Skeletal muscle satellite cell (primary cell): ENCODE results near the gene FAM78B.

Experiments
- H3K27me3 ChIP-seq: 2 replicates; pipeline ENCODE4 v1.7.0; 2013; ENCODE audit warnings: low read length; ENCODE audit not compliant: control insufficient read depth, insufficient read depth
- H3K36me3 ChIP-seq: 2 replicates; pipeline ENCODE4 v1.7.0; 2013; ENCODE audit warnings: mild to moderate bottlenecking, control low read depth, low read length; ENCODE audit not compliant: insufficient read depth
- H3K4me1 ChIP-seq: 2 replicates; pipeline ENCODE4 v1.7.0; 2013; ENCODE audit warnings: low read length; ENCODE audit not compliant: control insufficient read depth, insufficient read depth
- H3K4me2 ChIP-seq: 2 replicates; pipeline ENCODE4 v1.7.0; 2013; ENCODE audit warnings: mild to moderate bottlenecking, low read length
- H3K4me3 ChIP-seq: 2 replicates; pipeline ENCODE4 v1.7.0; 2013; ENCODE audit warnings: low read length
- H3K9ac ChIP-seq: 2 replicates; pipeline ENCODE4 v1.7.0; 2013; ENCODE audit warnings: mild to moderate bottlenecking, low read depth, low read length, moderate library complexity
- H3K9me3 ChIP-seq: replicated peaks from 2 replicates; pipeline ENCODE4 v1.7.0; 2013; ENCODE audit warnings: mild to moderate bottlenecking, control low read depth, low read length

Gene FAM78B

DNA sequence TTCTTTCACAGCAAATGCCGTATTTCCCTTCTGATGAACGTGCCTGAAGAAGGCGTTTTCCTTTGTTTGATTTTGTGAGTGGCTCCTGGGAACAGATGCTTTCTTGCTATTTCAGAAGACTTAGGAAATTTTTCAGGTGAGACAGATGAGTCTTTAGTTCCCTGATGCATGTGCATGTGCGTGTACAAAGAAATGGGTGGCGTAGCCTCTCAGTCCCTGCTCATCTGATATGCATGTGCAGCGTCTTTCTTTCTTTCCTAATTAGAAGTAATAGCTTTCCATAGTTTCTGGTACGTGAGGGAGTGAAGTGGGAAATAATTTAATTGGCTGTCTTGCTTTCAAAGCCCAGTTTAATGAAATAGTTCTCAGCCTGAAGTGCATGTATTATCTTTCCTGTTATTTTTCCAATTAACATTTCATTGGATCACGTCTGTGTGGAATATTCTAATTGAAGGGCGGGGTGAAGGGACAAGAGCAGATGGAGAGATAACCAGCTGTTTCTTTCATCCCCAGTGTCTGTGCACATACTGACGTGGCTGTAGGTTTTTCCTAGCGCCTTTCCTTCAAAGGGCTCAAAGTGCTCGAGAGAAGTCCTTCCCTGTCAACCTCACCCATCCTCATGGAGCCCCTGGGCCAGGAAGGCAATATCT, 104.3 kb downstream of the FAM78B start:
- no peak overlapping the region for H3K4me3 ChIP-seq
- H3K9me3 ChIP-seq, result no peaks in the 10 kb centered on the region
- H3K36me3 ChIP-seq, result no peaks in the 10 kb centered on the region
- no peak overlapping the region for H3K4me2 ChIP-seq
- H3K27me3 ChIP-seq, result no peaks in the 10 kb centered on the region
- H3K9ac ChIP-seq, result no peak overlapping the region
- H3K4me1 ChIP-seq, result no peaks in the 10 kb centered on the region

GRCh38 chr1:166057650-166058049, 109.2 kb downstream of the FAM78B start:
- Histone ChIP-seq H3K36me3 (no peaks in the 10 kb centered on the region), H3K4me2 (no peak overlapping the region), H3K9ac (no peak overlapping the region), H3K4me3 (no peak overlapping the region), H3K4me1 (no peaks in the 10 kb centered on the region), H3K9me3 (no peaks in the 10 kb centered on the region), H3K27me3 (no peaks in the 10 kb centered on the region)

DNA sequence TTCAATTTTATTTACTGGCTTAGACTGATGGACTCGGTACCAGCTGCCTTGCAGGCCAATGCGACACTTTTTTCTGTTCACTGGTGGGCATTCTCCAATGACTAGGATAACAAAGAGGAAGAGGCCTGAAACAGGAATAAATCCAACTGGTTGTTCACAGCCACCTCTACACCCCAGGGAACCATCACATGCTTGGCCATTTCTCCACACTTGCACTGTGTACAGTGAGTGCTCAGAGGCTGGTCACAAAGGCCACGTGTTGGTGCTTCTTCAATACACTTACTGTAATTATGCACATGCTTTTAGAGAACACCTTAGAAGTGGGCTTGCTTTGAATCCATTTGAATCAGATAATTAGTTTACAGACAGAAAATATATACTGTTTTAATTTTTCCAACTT, 113.4 kb downstream of the FAM78B start:
- H3K27me3 ChIP-seq, result no peaks in the 10 kb centered on the region
- H3K9me3 ChIP-seq, result no peaks in the 10 kb centered on the region
- no peaks in the 10 kb centered on the region for H3K36me3 ChIP-seq
- H3K4me1 ChIP-seq, result no peaks in the 10 kb centered on the region
- no peak overlapping the region for H3K4me3 ChIP-seq
- no peak overlapping the region for H3K4me2 ChIP-seq
- H3K9ac ChIP-seq, result no peak overlapping the region

- Histone ChIP-seq H3K9me3 (no peaks in the 10 kb centered on the region), H3K4me1 (no peaks in the 10 kb centered on the region), H3K4me2 (no peak overlapping the region), H3K27me3 (no peaks in the 10 kb centered on the region), H3K4me3 (no peak overlapping the region), H3K36me3 (no peaks in the 10 kb centered on the region), H3K9ac (no peak overlapping the region)
Observed at GRCh38 chr1:166040202-166040997, 126.4 kb downstream of the FAM78B start.

GRCh38 chr1:166039436-166040201, 127.2 kb downstream of the FAM78B start:
- no peak overlapping the region for H3K4me3 ChIP-seq
- H3K36me3 ChIP-seq, result no peaks in the 10 kb centered on the region
- no peaks in the 10 kb centered on the region for H3K27me3 ChIP-seq
- H3K9ac ChIP-seq, result no peak overlapping the region
- H3K4me2 ChIP-seq, result no peak overlapping the region
- no peaks in the 10 kb centered on the region for H3K4me1 ChIP-seq
- no peaks in the 10 kb centered on the region for H3K9me3 ChIP-seq

DNA sequence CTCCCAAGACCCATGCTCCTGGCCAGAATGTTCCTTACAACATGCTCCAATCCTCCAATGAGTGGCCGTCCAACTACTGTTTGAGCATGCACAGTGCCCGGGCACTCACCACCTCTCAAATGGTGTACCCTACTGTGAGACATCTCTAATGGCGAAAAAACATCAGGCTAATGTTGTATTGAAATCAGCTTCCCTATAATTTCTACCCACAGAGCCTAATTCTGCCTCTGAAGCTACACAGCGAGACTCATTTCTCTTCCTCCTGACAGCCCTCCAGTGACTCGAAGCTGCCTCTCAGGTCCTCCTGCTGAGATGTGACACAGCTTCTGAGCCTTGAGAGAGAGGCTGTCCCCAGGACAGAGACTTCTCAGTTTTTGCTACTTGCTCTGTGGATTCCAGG, 130.7 kb downstream of the FAM78B start:
- H3K9ac ChIP-seq, result no peak overlapping the region
- H3K36me3 ChIP-seq, result no peaks in the 10 kb centered on the region
- no peaks in the 10 kb centered on the region for H3K4me1 ChIP-seq
- no peaks in the 10 kb centered on the region for H3K27me3 ChIP-seq
- H3K4me2 ChIP-seq, result no peak overlapping the region
- no peaks in the 10 kb centered on the region for H3K9me3 ChIP-seq
- no peak overlapping the region for H3K4me3 ChIP-seq

DNA sequence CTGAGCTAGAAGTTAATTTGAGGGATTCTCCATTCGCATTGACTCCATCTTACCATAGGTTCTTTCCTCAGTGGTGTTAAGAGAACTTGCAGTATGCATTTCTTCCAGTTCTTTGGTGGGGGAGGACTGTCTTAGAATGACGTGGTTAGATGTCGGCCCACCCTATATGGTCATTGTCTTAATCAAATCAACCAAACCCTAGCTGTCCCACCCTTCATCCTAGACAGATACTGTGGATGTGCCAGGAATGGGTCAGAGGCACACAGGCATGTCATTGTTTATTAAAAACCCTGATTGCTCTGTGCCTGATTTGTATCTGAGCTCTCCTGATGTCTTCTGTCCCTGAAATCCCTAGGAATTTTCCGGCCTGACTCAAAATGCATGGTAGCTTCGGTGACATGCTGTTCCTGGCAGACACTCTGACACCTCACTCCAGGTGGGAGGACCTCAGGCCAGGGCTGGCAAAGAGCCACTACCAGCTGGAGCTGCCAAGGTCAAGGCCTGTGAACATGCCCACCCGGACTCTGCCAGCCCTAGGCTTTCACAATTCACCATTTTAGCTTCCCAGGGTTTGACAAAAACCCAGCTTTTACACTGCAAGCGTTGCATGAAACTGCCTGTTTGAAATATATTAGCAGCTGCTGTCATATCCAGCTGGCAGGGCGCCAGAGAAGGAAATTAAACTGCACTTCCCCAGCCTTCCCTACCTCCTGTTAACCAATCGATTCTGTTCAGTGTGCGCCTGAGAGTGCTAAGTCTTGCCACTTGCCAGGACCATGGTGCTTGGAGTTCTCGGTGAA, 134.0 kb downstream of the FAM78B start:
- Histone ChIP-seq H3K9ac (no peak overlapping the region), H3K4me3 (no peak overlapping the region), H3K4me2 (no peak overlapping the region), H3K4me1 (no peaks in the 10 kb centered on the region), H3K27me3 (no peaks in the 10 kb centered on the region), H3K9me3 (no peaks in the 10 kb centered on the region), H3K36me3 (no peaks in the 10 kb centered on the region)

GRCh38 chr1:166031932-166032571, 134.7 kb downstream of the FAM78B start:
- Histone ChIP-seq H3K9ac (no peak overlapping the region), H3K4me3 (no peak overlapping the region), H3K36me3 (no peaks in the 10 kb centered on the region), H3K4me1 (no peaks in the 10 kb centered on the region), H3K27me3 (no peaks in the 10 kb centered on the region), H3K4me2 (no peak overlapping the region), H3K9me3 (no peaks in the 10 kb centered on the region)

DNA sequence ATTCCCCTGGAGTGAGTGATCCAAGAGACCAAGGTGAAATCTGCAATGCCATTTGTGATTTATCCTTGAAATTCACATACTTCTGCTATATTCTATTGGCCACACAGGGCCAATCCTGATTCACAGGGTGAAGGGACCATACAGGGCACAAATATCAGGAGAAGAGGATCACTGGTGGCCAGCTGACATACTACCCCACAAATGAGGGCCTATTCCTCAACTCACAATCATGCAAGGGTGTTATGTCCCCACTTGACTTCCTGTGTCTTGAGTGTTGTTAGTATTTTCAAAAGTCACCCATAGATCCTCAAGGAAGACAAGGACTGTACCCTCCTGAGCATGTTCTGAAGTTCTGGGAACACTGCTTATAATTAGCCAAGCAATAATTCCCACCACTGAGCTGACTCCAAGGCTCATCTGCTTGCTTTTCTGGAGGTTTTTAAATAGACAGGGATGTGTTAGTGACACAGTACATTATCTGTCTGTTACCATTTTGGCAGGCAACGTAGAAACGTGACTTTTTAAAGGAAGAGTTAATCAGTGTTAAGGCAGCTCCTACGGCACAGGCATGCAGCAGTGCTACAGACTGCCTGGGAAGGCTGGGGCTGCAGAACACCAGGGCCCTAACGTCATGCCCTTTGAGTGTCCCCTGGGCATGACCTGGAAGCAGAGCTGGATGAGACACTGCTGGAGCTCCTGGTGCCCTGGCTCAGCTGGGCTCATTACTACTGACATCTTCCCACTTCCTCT, 137.4 kb downstream of the FAM78B start:
- no peaks in the 10 kb centered on the region for H3K27me3 ChIP-seq
- no peaks in the 10 kb centered on the region for H3K4me1 ChIP-seq
- no peak overlapping the region for H3K4me3 ChIP-seq
- no peaks in the 10 kb centered on the region for H3K36me3 ChIP-seq
- no peak overlapping the region for H3K4me2 ChIP-seq
- no peaks in the 10 kb centered on the region for H3K9me3 ChIP-seq
- H3K9ac ChIP-seq, result no peak overlapping the region

DNA sequence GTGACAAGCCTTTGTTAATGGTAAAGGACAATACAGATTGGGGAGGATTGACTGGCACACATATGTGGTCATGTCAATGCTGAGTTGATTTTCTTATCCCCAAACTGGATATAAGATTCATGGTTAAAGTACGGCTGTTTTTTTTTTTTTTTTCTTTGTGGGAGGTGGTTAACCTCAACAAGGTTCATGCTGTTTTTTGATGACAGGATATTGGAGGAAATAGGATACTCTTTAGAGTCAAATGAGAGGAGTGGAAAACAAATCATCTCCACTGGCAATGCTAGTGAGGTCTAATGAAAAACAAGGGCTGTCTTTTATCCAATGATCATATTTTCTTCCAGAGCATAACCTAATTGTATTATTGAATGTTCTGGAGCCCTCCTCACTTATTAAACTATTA, 140.2 kb downstream of the FAM78B start:
- H3K27me3 ChIP-seq, result no peaks in the 10 kb centered on the region
- H3K36me3 ChIP-seq, result no peaks in the 10 kb centered on the region
- H3K4me2 ChIP-seq, result no peak overlapping the region
- H3K4me1 ChIP-seq, result no peaks in the 10 kb centered on the region
- no peaks in the 10 kb centered on the region for H3K9me3 ChIP-seq
- no peak overlapping the region for H3K9ac ChIP-seq
- H3K4me3 ChIP-seq, result no peak overlapping the region
